ENCODE measurements around the gene SRGAP3.

DNA sequence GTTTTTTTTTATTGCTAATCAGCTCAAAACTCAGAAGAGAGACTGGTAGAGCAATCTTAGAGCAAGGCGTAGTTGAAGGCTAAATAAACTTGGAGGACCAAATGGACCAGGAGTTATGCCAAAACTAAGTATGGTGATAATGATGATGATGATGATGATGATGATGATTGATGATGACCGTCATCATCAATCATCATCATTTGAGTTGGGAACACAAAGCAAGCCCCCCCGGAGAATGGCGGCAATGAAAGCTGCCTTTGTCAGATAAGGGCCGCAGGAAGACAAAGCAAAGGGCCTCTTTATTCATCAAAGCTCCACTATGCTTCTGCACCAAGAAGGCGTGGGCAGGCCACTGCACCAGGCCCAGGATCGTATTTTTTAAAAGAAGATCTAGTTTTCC, 204.1 kb downstream of the SRGAP3 start:
- no peak for TF ChIP-seq POLR2A (IDR thresholded peaks at IDR 0.05)
- TF ChIP-seq, protein P1, sequence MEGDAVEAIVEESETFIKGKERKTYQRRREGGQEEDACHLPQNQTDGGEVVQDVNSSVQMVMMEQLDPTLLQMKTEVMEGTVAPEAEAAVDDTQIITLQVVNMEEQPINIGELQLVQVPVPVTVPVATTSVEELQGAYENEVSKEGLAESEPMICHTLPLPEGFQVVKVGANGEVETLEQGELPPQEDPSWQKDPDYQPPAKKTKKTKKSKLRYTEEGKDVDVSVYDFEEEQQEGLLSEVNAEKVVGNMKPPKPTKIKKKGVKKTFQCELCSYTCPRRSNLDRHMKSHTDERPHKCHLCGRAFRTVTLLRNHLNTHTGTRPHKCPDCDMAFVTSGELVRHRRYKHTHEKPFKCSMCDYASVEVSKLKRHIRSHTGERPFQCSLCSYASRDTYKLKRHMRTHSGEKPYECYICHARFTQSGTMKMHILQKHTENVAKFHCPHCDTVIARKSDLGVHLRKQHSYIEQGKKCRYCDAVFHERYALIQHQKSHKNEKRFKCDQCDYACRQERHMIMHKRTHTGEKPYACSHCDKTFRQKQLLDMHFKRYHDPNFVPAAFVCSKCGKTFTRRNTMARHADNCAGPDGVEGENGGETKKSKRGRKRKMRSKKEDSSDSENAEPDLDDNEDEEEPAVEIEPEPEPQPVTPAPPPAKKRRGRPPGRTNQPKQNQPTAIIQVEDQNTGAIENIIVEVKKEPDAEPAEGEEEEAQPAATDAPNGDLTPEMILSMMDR (IDR thresholded peaks at IDR 0.05): no peak

All from testis (tissue), 2 donors.